Measurements from ENCODE around the gene SFMBT2. TPM values are rescaled to one million over a fixed set of nuclear protein-coding genes. Genes with fewer than 3 reads are reported as not detected.

The SFMBT2 gene
- total RNA-seq, 4 donors from 2014 or later: 7.1 to 13.2 (median 9.0) TPM

GRCh38 chr10:7434378-7434777 is 23.5 kb upstream of the SFMBT2 start:
- no peak overlapping the region for H3K4me3 ChIP-seq (replicated peaks in 1 of 3)
- no peaks in the 10 kb centered on the region for H3K9me3 ChIP-seq
- H3K27me3 ChIP-seq: no peaks in the 10 kb centered on the region
- no peak for DNase-seq
- intact Hi-C loops (cut with DNase I): no loop called here
- H3K36me3 ChIP-seq: no peaks in the 10 kb centered on the region
- TF ChIP-seq, protein P1, sequence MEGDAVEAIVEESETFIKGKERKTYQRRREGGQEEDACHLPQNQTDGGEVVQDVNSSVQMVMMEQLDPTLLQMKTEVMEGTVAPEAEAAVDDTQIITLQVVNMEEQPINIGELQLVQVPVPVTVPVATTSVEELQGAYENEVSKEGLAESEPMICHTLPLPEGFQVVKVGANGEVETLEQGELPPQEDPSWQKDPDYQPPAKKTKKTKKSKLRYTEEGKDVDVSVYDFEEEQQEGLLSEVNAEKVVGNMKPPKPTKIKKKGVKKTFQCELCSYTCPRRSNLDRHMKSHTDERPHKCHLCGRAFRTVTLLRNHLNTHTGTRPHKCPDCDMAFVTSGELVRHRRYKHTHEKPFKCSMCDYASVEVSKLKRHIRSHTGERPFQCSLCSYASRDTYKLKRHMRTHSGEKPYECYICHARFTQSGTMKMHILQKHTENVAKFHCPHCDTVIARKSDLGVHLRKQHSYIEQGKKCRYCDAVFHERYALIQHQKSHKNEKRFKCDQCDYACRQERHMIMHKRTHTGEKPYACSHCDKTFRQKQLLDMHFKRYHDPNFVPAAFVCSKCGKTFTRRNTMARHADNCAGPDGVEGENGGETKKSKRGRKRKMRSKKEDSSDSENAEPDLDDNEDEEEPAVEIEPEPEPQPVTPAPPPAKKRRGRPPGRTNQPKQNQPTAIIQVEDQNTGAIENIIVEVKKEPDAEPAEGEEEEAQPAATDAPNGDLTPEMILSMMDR (IDR thresholded peaks at IDR 0.05): no peak
- TF ChIP-seq POLR2A (IDR thresholded peaks at IDR 0.05): no peak
- no peak overlapping the region for H3K27ac ChIP-seq
- H3K4me1 ChIP-seq: no peaks in the 10 kb centered on the region
- 84 to 90% methylated on average over 5 of the region's 5 CpGs for WGBS, 2 donors

GRCh38 chr10:7433861-7434260 is 23.0 kb upstream of the SFMBT2 start:
- H3K4me3 ChIP-seq (replicated peaks in 1 of 3): no peak overlapping the region
- H3K36me3 ChIP-seq: no peaks in the 10 kb centered on the region
- WGBS, 2 donors: 78 to 85% methylated on average over 8 of the region's 8 CpGs
- H3K9me3 ChIP-seq: no peaks in the 10 kb centered on the region
- no peaks in the 10 kb centered on the region for H3K4me1 ChIP-seq
- H3K27ac ChIP-seq: no peak overlapping the region
- TF ChIP-seq POLR2A (IDR thresholded peaks at IDR 0.05): no peak
- TF ChIP-seq, protein P1 (IDR thresholded peaks at IDR 0.05): no peak
- intact Hi-C loops (cut with DNase I): no loop called here
- DNase-seq: no peak
- H3K27me3 ChIP-seq: no peaks in the 10 kb centered on the region

DNA sequence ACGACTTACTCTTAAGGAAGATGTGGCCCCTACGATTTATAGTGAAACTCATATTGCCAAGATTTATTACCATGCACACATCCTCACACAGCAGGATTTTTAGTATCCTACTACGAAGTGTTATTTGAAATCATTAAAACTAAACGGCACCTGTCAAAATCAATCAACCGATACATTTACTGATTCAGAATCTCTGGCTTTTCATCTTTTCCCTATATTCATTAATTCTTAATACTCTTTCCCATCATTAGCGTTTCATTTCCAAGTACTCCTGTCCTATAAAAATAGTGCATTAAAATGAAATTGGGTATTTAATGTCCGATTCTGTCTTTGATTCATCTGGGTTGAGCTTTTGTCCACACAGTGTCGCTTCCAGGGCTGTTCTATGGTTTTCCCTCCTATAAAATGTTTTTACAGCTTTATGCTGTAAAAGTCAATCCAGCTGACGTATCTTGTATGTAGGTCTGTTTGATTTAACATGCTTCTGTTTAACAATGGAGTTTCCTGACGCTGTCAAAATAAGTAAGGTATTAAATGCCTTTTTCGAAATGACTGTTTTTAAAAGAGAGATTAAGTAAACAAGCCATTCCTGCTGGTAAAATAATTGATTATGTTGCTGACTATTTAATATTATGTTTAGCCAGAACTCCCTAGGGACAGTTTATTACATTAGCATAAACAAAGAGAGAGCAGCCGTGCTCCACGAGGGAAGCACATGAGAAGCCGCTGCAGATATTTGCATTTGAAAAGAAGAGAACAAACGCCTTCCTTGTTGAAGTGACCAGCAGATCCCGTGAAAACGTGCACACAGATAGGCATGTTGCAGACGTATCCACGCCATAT is 22.3 kb upstream of the SFMBT2 start:
- WGBS, 2 donors: 43 to 47% methylated on average over 19 of the region's 19 CpGs
- Histone ChIP-seq H3K36me3 (no peaks in the 10 kb centered on the region), H3K27ac (no peak overlapping the region), H3K4me3 (replicated peaks in 1 of 3) (no peak overlapping the region), H3K4me1 (no peaks in the 10 kb centered on the region), H3K27me3 (no peaks in the 10 kb centered on the region), H3K9me3 (no peaks in the 10 kb centered on the region)
- DNase-seq: no peak
- no peak for TF ChIP-seq POLR2A (IDR thresholded peaks at IDR 0.05)
- TF ChIP-seq, protein P1 (IDR thresholded peaks at IDR 0.05): no peak
- intact Hi-C loops (cut with DNase I): no loop called here

DNA sequence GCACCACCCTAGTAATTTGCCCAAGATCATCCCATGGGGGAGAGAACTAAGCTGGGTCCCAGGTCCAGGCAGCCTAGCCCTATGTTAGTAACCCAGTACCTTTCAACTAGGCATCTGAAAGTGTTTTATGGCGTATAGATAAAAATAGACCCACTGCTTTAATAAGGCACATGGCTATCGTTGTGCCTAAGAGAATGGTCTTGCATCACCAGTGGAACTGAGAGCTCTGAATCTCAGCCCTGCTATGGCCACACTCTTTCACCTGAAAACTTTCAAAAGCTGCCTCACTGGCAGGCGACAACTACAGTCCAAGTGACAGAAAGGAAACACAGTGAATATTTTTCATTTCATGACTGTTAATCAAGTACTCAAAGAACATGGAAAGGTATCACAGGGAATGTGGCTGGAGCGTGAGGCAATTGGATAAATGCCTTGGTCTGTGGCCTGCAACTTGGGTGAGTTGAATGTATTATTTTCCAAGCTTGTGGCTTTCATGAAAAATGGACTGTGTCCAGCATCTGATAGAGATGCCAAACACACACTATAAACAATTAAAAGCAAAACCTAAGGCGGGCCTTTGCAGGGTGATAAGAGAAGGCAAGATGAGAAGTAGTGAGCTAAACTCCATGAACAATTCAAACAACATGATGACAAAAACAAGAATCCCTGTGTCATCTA is 18.0 kb upstream of the SFMBT2 start:
- Histone ChIP-seq H3K27ac (no peak overlapping the region), H3K4me3 (replicated peaks in 1 of 3) (no peak overlapping the region), H3K27me3 (no peaks in the 10 kb centered on the region), H3K36me3 (no peaks in the 10 kb centered on the region), H3K4me1 (no peaks in the 10 kb centered on the region), H3K9me3 (no peaks in the 10 kb centered on the region)
- 82 to 89% methylated on average over 5 of the region's 5 CpGs for whole genome bisulfite sequencing, 2 donors
- TF ChIP-seq, protein P1 (IDR thresholded peaks at IDR 0.05): no peak
- no peak for TF ChIP-seq POLR2A (IDR thresholded peaks at IDR 0.05)
- intact Hi-C loops (cut with DNase I): no loop called here
- no peak for DNase-seq

DNA sequence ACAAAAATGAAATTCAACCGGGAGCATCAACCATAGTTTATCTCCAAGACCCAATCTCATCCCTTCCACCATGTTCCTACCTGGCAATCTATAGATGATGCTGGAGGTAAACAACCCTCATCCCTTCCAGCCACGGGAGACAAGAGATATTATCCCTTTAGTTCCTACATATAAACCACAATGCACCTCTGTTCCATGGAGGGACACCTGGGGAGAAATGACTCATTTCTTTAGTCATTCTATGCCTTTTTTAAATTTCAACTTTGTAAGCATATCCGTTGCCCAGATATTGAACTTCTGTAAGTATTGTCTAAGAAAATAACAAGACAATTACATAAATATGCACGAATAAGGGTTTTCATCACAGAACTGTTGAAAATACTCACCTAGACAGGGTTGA is 15.5 kb upstream of the SFMBT2 start:
- Histone ChIP-seq H3K4me1 (no peaks in the 10 kb centered on the region), H3K36me3 (no peaks in the 10 kb centered on the region), H3K27ac (no peak overlapping the region), H3K27me3 (no peaks in the 10 kb centered on the region), H3K9me3 (no peaks in the 10 kb centered on the region), H3K4me3 (replicated peaks in 1 of 3) (no peak overlapping the region)
- TF ChIP-seq, protein P1 (IDR thresholded peaks at IDR 0.05): no peak
- no peak for TF ChIP-seq POLR2A (IDR thresholded peaks at IDR 0.05)
- WGBS, 2 donors: 89 to 90% methylated on average over 4 of the region's 4 CpGs
- DNase-seq: no peak
- intact Hi-C loops (cut with DNase I): no loop called here
